HepG2 (cell line): ENCODE data around the gene PDP2. TPM values are rescaled to one million over a fixed set of nuclear protein-coding genes. Genes with fewer than 3 reads are reported as not detected.
A peak's percentile ranks its signal among the peaks of the same experiment; 100 is the strongest.

ENCODE experiments used
- BORCS8-MEF2B ChIP-seq: sonication (generic); formaldehyde crosslinking; IDR thresholded peaks from 2 replicates; pipeline ENCODE4 v1.8.0; 2022; ENCODE audit warnings: mild to moderate bottlenecking, missing genetic modification reagents
- GABPB1 ChIP-seq: IDR thresholded peaks from 2 replicates; pipeline ENCODE4 v1.6.1; 2016; ENCODE audit warnings: mild to moderate bottlenecking, missing genetic modification reagents, moderate library complexity, missing compliant biosample characterization
- HNRNPK ChIP-seq: fragments of 200-400 bp; formaldehyde crosslinking; IDR thresholded peaks from 2 replicates; pipeline ENCODE4 v1.6.1; 2018; ENCODE audit warnings: low read length, low read depth, moderate library complexity, mild to moderate bottlenecking; ENCODE audit not compliant: poor library complexity, severe bottlenecking
- KDM2A ChIP-seq: sonication (generic); formaldehyde crosslinking; IDR thresholded peaks from 2 replicates; pipeline ENCODE4 v1.4.0; 2020; ENCODE audit warnings: low read depth, missing genetic modification reagents, borderline replicate concordance
- KLF15 ChIP-seq: sonication (generic); formaldehyde crosslinking; IDR thresholded peaks from 2 replicates; pipeline ENCODE4 v1.8.1; 2023; ENCODE audit warnings: borderline replicate concordance, mild to moderate bottlenecking, inconsistent platforms, missing genetic modification reagents, mixed read lengths
- NFATC3 ChIP-seq: sonication (generic); formaldehyde crosslinking; IDR thresholded peaks from 2 replicates; pipeline ENCODE4 v1.5.1; 2020; ENCODE audit warnings: mild to moderate bottlenecking, missing genetic modification reagents
- NFKB2 ChIP-seq: sonication (generic); formaldehyde crosslinking; IDR thresholded peaks from 2 replicates; pipeline ENCODE4 v1.4.0; 2020; ENCODE audit warnings: missing genetic modification reagents, borderline replicate concordance
- SP4 ChIP-seq: sonication (generic); formaldehyde crosslinking; IDR thresholded peaks from 2 replicates; pipeline ENCODE4 v1.8.1; 2023; ENCODE audit warnings: mild to moderate bottlenecking, missing genetic modification reagents
- TGIF2 ChIP-seq: IDR thresholded peaks from 2 replicates; pipeline ENCODE4 v1.6.1; 2016; ENCODE audit warnings: control low read depth, missing compliant biosample characterization
- TRIM24 ChIP-seq: sonication (generic); formaldehyde crosslinking; IDR thresholded peaks from 2 replicates; pipeline ENCODE4 v1.8.0; 2022; ENCODE audit warnings: mild to moderate bottlenecking, missing genetic modification reagents
- ZNF20 ChIP-seq: sonication (generic); formaldehyde crosslinking; IDR thresholded peaks from 2 replicates; pipeline ENCODE4 v1.4.0; 2020; ENCODE audit warnings: mild to moderate bottlenecking, moderate library complexity, missing genetic modification reagents
- ZNF343 ChIP-seq: sonication (generic); formaldehyde crosslinking; IDR thresholded peaks from 2 replicates; pipeline ENCODE4 v1.4.0; 2020; ENCODE audit warnings: mild to moderate bottlenecking, missing genetic modification reagents
- ZNF407 ChIP-seq: sonication (generic); formaldehyde crosslinking; IDR thresholded peaks from one replicate; pipeline ENCODE4 v1.5.1; 2020; ENCODE audit warnings: mild to moderate bottlenecking, missing genetic modification reagents; ENCODE audit errors: not compliant biosample characterization
- ZNF574 ChIP-seq: sonication (generic); formaldehyde crosslinking; IDR thresholded peaks from 2 replicates; pipeline ENCODE4 v1.4.0; 2020; ENCODE audit warnings: missing genetic modification reagents
- ZNF768 ChIP-seq: sonication (generic); formaldehyde crosslinking; IDR thresholded peaks from 2 replicates; pipeline ENCODE4 v1.4.0; 2020; ENCODE audit warnings: missing genetic modification reagents
- polyA plus RNA-seq, 8 experiments: library from polyadenylated mRNA; depleted of rRNA in 3 of 8; stranded (reverse) in 7 of 8; unstranded in 1 of 8; fragments of >200 nt; fragmentation: Illumina TruSeq in 4 of 8; extraction: Trizol in 4 of 8; gene quantifications; 2 replicates each; pipeline versions ENCODE4 v1.2.1 to v1.2.3, GENCODE V29; 2011 to 2016; ENCODE audit warnings: low read depth in 4 of 8, missing spikeins in 1 of 8, mixed read lengths in 1 of 8; ENCODE audit not compliant: insufficient read depth in 1 of 8
- total RNA-seq, 5 experiments: library from RNA; depleted of rRNA; stranded (reverse); fragments of >200 nt; fragmentation: Illumina TruSeq; extraction: Trizol; gene quantifications; 2 replicates each; pipeline ENCODE4 v1.2.3, GENCODE V29; 2016; ENCODE audit warnings: low read depth in 1 of 5
- TF ChIP-seq, protein P1 (sequence below): sonication (generic); formaldehyde crosslinking; IDR thresholded peaks from 2 replicates; pipeline ENCODE4 v1.5.0; 2020; ENCODE audit warnings: missing genetic modification reagents

Gene PDP2
- total and polyA plus RNA-seq, 2 of the 13 experiments (the other 11 are each of a cell fraction or from before 2014, with no cell fraction given), result 12.8 to 15.8 TPM

- TF ChIP-seq NFKB2, result no peak
- no peak for TF ChIP-seq TRIM24 (CRISPR knock-in tag)
- TF ChIP-seq BORCS8-MEF2B (CRISPR knock-in tag), result 0 out of 2 replicates have a peak, but pooled peaks have one; percentile 11
- TF ChIP-seq ZNF343 (CRISPR knock-in tag), result peak; percentile 18; the same call in 1 of the 2 replicates
- peak; percentile 48; the same call in 1 of the 2 replicates for TF ChIP-seq SP4
- TF ChIP-seq NFATC3, result no peak
- TF ChIP-seq GABPB1 (CRISPR knock-in tag), result peak; percentile 28; the same call in 1 of the 2 replicates
- no peak for TF ChIP-seq TGIF2 (CRISPR knock-in tag)
- no peak for TF ChIP-seq ZNF20 (CRISPR knock-in tag)
- TF ChIP-seq, protein P1, sequence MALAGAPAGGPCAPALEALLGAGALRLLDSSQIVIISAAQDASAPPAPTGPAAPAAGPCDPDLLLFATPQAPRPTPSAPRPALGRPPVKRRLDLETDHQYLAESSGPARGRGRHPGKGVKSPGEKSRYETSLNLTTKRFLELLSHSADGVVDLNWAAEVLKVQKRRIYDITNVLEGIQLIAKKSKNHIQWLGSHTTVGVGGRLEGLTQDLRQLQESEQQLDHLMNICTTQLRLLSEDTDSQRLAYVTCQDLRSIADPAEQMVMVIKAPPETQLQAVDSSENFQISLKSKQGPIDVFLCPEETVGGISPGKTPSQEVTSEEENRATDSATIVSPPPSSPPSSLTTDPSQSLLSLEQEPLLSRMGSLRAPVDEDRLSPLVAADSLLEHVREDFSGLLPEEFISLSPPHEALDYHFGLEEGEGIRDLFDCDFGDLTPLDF (CRISPR knock-in tag), result no peak
- TF ChIP-seq ZNF768 (CRISPR knock-in tag), result peak; percentile 11; the same call in 1 of the 2 replicates
- no peak for TF ChIP-seq ZNF407 (CRISPR knock-in tag)
- peak; percentile 50 for TF ChIP-seq HNRNPK
- TF ChIP-seq ZNF574 (CRISPR knock-in tag), result no peak; the same call in 1 of the 2 replicates
- TF ChIP-seq KDM2A, result peak; percentile 23; the same call in 1 of the 2 replicates
- peak; percentile 49; the same call in 1 of the 2 replicates for TF ChIP-seq KLF15 (CRISPR knock-in tag)
Observed at GRCh38 chr16:66844342-66845079, 35.8 kb upstream of the PDP2 start, which contains the start of gene CA7 (continued).
